Psoas muscle (tissue), 8 donors: ENCODE data around the gene PARL. TPM values are rescaled to one million over a fixed set of nuclear protein-coding genes. Genes with fewer than 3 reads are reported as not detected.

Source experiments
- ATAC-seq, 4 donors: fragments of 200-7000 bp; cut with Tn5 transposase; one replicate each; pipeline ENCODE4 v1.9.1; 2020; ENCODE audit warnings: moderate library complexity in 3 of 4, mild to moderate bottlenecking in 2 of 4
- DNase-seq, 2 donors: peaks; one replicate each; pipeline ENCODE4 v3.0.0-alpha.2; 2020
- H3K27ac ChIP-seq: fragments of 200-600 bp; one replicate; pipeline ENCODE4 v1.8.0; 2022
- H3K27me3 ChIP-seq, 3 donors: fragments of 200-600 bp in 1 of 3; one replicate each; pipeline versions ENCODE4 v1.6.1 to v1.8.0; 2013 to 2022; ENCODE audit warnings: low read length in 2 of 3, mild to moderate bottlenecking in 2 of 3, moderate library complexity in 1 of 3; ENCODE audit not compliant: insufficient read depth in 3 of 3
- H3K36me3 ChIP-seq, 2 donors: fragments of 200-600 bp in 1 of 2; one replicate each; pipeline versions ENCODE4 v1.6.1 to v1.8.0; 2013 to 2022; ENCODE audit warnings: low read depth in 1 of 2, mild to moderate bottlenecking in 1 of 2, moderate library complexity in 1 of 2; ENCODE audit not compliant: insufficient read depth in 1 of 2
- H3K4me1 ChIP-seq: fragments of 200-600 bp; one replicate; pipeline ENCODE4 v1.8.0; 2022
- H3K4me3 ChIP-seq: fragments of 200-600 bp; one replicate; pipeline ENCODE4 v1.8.0; 2022; ENCODE audit warnings: mild to moderate bottlenecking
- H3K9me3 ChIP-seq: fragments of 200-600 bp; one replicate; pipeline ENCODE4 v1.8.0; 2022
- WGBS, 3 donors: extraction: QIAGEN DNeasy Blood & Tissue Kit; methylation state at CpG; one replicate each; pipeline versions ENCODE4 v1.1.6 to v1.1.7; 2013; 5-methylcytosine and 5-hydroxymethylcytosine counted together
- intact Hi-C, 2 donors: fragments of 100-400 bp; cut with DNase I; formaldehyde crosslinking; loops; one replicate each; pipeline versions ENCODE4 v1.11.0 to v1.14.2; 2022
- polyA plus RNA-seq, 3 donors: library from polyadenylated mRNA; stranded (reverse); fragments of 200-250 nt; gene quantifications; one replicate each; pipeline ENCODE4 v1.2.3, GENCODE V29; 2013
- total RNA-seq, 4 donors: library from RNA; stranded (reverse); fragmentation: NEBNext Ultra II Directional in 2 of 4; extraction: Animal tissue kit (Norgen Biotek cat#: 25700) in 2 of 4; gene quantifications; one replicate each; pipeline versions ENCODE4 v1.2.1 to v1.2.4, GENCODE V29; 2021 to 2023
- TF ChIP-seq, protein P1 (sequence below): fragments of 200-600 bp; IDR thresholded peaks from one replicate; pipeline ENCODE4 v1.8.0; 2022; ENCODE audit warnings: antibody characterized with exemption
- donor health status: healthy with polysubstance abuse.
- donor health status: DM: no; HTN: no; CAD: no; lungs with moderate emphysema.
- donor health status: Bipolar disorder and iron deficiency.
- donor health status: healthy.
- donor health status: DM: yes; HTN: yes; CAD: no.
- donor health status: DM: no; HTN: no; CAD: no.
- donor health status: DM: no; HTN: no; CAD: no.
- donor health status: DM: yes; HTN: yes; CAD: no.

PARL gene
- total and polyA plus RNA-seq, 7 donors: 30.3 to 77.1 (median 61.4) TPM

DNA sequence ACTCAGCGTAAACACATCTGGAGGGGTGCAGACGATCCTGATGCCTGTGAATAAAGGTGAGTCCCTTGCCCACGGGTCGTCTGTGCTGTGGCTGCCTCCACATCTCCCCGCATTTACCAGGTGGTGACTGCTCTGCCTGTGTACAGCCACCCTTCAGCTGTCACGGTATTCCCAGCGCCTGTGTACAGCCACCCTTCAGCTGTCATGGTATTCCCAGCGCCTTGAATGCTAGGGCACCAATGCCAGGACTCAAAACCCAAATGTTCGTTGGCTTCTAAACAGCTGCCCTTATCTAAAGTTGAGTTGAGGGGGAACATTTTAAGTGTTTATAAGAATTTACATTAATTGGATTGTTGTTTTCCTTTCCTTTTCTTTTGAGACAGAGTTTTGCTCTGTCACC is 86.7 kb downstream of the PARL start:
- 66 to 85% (median 76%) methylated on average over 9 of the region's 9 CpGs for WGBS, 3 donors
- peaks cover 2 to 63% of the 10 kb centered on the region in 2 donors for H3K36me3 ChIP-seq
- intact Hi-C loops: no loop called here

GRCh38 chr3:183796372-183796771 is 88.3 kb downstream of the PARL start:
- ATAC-seq (no peak), DNase-seq (no peak)
- Histone ChIP-seq H3K4me3 (no peak overlapping the region), H3K4me1 (no peaks in the 10 kb centered on the region), H3K27ac (no peak overlapping the region), H3K9me3 (no peaks in the 10 kb centered on the region), H3K27me3 (no peaks in the 10 kb centered on the region), H3K36me3 (peaks cover 2 to 63% of the 10 kb centered on the region in 2 donors)
- WGBS, 3 donors: 87 to 96% (median 95%) methylated on average over 6 of the region's 6 CpGs
- TF ChIP-seq, protein P1, sequence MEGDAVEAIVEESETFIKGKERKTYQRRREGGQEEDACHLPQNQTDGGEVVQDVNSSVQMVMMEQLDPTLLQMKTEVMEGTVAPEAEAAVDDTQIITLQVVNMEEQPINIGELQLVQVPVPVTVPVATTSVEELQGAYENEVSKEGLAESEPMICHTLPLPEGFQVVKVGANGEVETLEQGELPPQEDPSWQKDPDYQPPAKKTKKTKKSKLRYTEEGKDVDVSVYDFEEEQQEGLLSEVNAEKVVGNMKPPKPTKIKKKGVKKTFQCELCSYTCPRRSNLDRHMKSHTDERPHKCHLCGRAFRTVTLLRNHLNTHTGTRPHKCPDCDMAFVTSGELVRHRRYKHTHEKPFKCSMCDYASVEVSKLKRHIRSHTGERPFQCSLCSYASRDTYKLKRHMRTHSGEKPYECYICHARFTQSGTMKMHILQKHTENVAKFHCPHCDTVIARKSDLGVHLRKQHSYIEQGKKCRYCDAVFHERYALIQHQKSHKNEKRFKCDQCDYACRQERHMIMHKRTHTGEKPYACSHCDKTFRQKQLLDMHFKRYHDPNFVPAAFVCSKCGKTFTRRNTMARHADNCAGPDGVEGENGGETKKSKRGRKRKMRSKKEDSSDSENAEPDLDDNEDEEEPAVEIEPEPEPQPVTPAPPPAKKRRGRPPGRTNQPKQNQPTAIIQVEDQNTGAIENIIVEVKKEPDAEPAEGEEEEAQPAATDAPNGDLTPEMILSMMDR: no peak
- intact Hi-C loops: no loop called here

More for the DNA sequence above, 86.7 kb downstream of the PARL start:
- no peak overlapping the region for H3K4me3 ChIP-seq
- no peaks in the 10 kb centered on the region for H3K9me3 ChIP-seq
- TF ChIP-seq, protein P1: no peak
- H3K27me3 ChIP-seq: no peaks in the 10 kb centered on the region
- H3K4me1 ChIP-seq: no peaks in the 10 kb centered on the region
- no peak for ATAC-seq
- no peak overlapping the region for H3K27ac ChIP-seq
- no peak for DNase-seq

DNA sequence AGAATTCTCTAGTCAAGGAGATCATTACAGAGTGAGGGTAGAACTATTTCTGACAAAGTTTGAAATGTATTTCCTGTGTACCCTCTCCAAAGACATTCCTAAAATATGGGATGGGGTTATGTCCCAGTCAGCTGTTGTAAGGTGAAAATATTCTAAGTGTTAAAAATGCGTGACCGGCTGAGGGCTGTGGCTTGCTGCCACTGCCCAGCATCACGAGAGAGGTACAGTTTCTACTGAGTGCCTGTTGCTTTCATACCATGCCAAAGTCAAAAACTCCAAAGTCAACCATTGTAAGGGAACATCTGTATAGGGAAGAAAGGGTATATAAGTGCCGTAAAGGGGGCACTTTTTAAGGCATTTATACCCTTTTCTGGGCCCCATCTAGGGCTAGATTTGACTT is 90.2 kb downstream of the PARL start:
- TF ChIP-seq, protein P1: no peak
- H3K9me3 ChIP-seq: no peaks in the 10 kb centered on the region
- no peak overlapping the region for H3K27ac ChIP-seq
- H3K36me3 ChIP-seq: peaks cover 2 to 62% of the 10 kb centered on the region in 2 donors
- WGBS, 3 donors: 51 to 67% (median 52%) methylated on average over 4 of the region's 4 CpGs
- intact Hi-C loops: no loop called here
- no peak overlapping the region for H3K4me3 ChIP-seq
- no peaks in the 10 kb centered on the region for H3K27me3 ChIP-seq
- H3K4me1 ChIP-seq: no peaks in the 10 kb centered on the region
- DNase-seq (no peak), ATAC-seq (no peak)

- no peak overlapping the region for H3K4me3 ChIP-seq
- DNase-seq: no peak
- WGBS, 3 donors: 92 to 95% (median 93%) methylated on average over 6 of the region's 6 CpGs
- H3K9me3 ChIP-seq: no peaks in the 10 kb centered on the region
- intact Hi-C loops: no loop called here
- ATAC-seq: no peak
- peaks cover 2 to 55% of the 10 kb centered on the region in 2 donors for H3K36me3 ChIP-seq
- H3K4me1 ChIP-seq: no peaks in the 10 kb centered on the region
- TF ChIP-seq, protein P1: no peak
- no peaks in the 10 kb centered on the region for H3K27me3 ChIP-seq
- H3K27ac ChIP-seq: no peak overlapping the region
Observed at GRCh38 chr3:183792976-183793375, 91.7 kb downstream of the PARL start.

- Histone ChIP-seq H3K9me3 (no peaks in the 10 kb centered on the region), H3K27ac (no peak overlapping the region), H3K4me1 (no peaks in the 10 kb centered on the region), H3K4me3 (no peak overlapping the region), H3K36me3 (peaks cover 2 to 72% of the 10 kb centered on the region in 2 donors), H3K27me3 (no peaks in the 10 kb centered on the region)
- no peak for DNase-seq
- no peak for ATAC-seq
- 94 to 95% (median 95%) methylated on average over 16 of the region's 16 CpGs for WGBS, 3 donors
- TF ChIP-seq, protein P1: no peak
- intact Hi-C loops: no loop called here
Observed at GRCh38 chr3:183790700-183791099, 94.0 kb downstream of the PARL start.
